HepG2 (cell line): ENCODE results near the gene NCOA1.

Source experiments
- ATF4 ChIP-seq, 2 experiments: fragments of 450-650 bp in 1 of 2; sonication (generic) in 1 of 2; formaldehyde crosslinking; IDR thresholded peaks; 2 replicates each; pipeline versions ENCODE4 v1.5.0 to v1.8.0; 2020 to 2022; ENCODE audit warnings: mild to moderate bottlenecking in 1 of 2, missing genetic modification reagents in 1 of 2
- DNMT1 ChIP-seq: sonication (generic); formaldehyde crosslinking; IDR thresholded peaks from 2 replicates; pipeline ENCODE4 v1.5.1; 2020; ENCODE audit warnings: mild to moderate bottlenecking, missing genetic modification reagents
- EZH2 ChIP-seq: conservative IDR thresholded peaks from 2 replicates; pipeline ENCODE4 v1.6.1; 2012; ENCODE audit warnings: mild to moderate bottlenecking, low read depth, low read length, moderate library complexity
- FOXJ3 ChIP-seq: sonication (generic); formaldehyde crosslinking; IDR thresholded peaks from 2 replicates; pipeline ENCODE4 v1.4.0; 2020; ENCODE audit warnings: missing genetic modification reagents, mild to moderate bottlenecking, borderline replicate concordance
- ZNF275 ChIP-seq: sonication (generic); formaldehyde crosslinking; IDR thresholded peaks from 2 replicates; pipeline ENCODE4 v1.8.0; 2022; ENCODE audit warnings: missing genetic modification reagents, mild to moderate bottlenecking, inconsistent platforms, borderline replicate concordance

GRCh38 chr2:24489465-24490180 lies 1.4 kb upstream of the NCOA1 start:
- TF ChIP-seq DNMT1, result no peak
- TF ChIP-seq EZH2, result no peak
- TF ChIP-seq FOXJ3 (CRISPR knock-in tag), result no peak
- TF ChIP-seq ZNF275, result no peak
- TF ChIP-seq ATF4 (CRISPR knock-in tag; IDR thresholded peaks at IDR 0.05), result no peak
